B cell (primary cell): ENCODE data around the gene TSPAN9.

Experiments
- CTCF ChIP-seq: fragments of 200-600 bp; IDR thresholded peaks from one replicate; pipeline ENCODE4 v1.8.0; 2022; ENCODE audit warnings: antibody characterized with exemption, mild to moderate bottlenecking
- EZH2 ChIP-seq: IDR thresholded peaks from 2 replicates; pipeline ENCODE4 v1.6.1; 2012; ENCODE audit warnings: borderline replicate concordance, low read depth, mild to moderate bottlenecking, moderate library complexity, low read length; ENCODE audit not compliant: insufficient read depth, poor library complexity, severe bottlenecking

- TF ChIP-seq CTCF (no peak), EZH2 (no peak)
Measured at GRCh38 chr12:3320881-3321509, 243.8 kb downstream of the TSPAN9 start.
